ENCODE data around the gene GPD1.

- TF ChIP-seq CTCF (conservative IDR thresholded peaks at IDR 0.05 in 1 of 2, IDR thresholded peaks at IDR 0.05 in 1 of 2; ENCODE audit: extremely low read depth in 1 of 2, insufficient read depth in 1 of 2, low read depth in 1 of 2, low read length in 2 of 2) (no peak), EZH2 (IDR thresholded peaks at IDR 0.05; ENCODE audit: borderline replicate concordance, low read length) (no peak)
Observed at GRCh38 chr12:50110127-50110761, 6.4 kb downstream of the GPD1 start.

Measured in mammary epithelial cell (primary cell).